ENCODE measurements around the gene WDR86.

Gene WDR86

DNA sequence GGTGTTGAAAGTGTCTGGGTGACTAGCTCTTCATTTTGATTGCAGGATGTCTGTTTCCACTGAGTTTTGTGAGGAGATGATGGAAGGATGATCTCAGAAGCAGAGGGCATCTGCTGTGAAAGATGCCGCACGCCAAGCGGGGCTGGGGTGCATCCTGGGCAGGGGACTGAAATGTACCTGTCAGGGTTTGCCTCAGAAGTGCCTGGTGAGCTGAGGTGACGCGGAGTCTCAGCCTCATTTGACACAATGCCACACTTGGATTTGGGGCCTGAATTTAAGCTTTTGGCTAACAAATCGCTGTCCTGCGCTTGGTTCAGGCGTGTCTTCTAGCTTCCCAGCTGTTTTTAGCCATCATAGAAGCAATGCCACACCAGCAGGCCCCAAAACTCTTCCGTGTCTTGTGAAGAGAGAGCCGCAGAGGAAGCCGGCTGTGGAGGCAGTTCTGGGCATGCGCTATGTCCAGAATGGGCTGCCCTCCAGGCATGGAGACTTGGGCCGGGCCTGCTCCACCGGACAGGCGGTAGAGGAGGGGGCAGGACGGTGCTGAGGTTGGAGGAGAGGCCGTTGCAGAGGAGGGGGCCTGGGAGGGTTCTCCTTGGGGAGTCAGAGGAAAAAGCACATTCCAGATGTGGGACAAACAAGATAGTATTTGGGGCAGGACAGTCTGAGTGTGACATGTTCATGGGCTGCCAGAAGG is 31.2 kb downstream of the WDR86 start:
- no peak for DNase-seq

DNA sequence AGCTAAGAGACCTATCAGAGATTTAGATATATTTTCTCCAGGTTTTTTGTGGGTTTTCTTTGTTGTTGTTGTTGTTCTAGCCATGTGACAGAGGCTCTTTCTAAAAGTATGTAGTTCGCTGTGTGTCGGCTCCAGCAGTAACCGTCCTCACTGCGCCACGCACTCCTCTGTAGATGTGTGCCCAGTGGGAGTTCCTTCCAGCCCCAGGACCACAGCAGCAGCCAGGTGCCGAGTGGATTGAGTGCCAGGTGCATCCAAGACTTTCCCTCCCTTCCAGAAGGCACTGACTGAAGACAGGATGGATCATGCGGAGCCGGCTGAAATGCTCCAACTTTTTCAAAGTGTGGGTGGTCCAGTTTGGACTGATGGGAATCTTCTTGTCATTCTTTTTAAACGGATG is 31.8 kb downstream of the WDR86 start:
- no peak for DNase-seq

DNA sequence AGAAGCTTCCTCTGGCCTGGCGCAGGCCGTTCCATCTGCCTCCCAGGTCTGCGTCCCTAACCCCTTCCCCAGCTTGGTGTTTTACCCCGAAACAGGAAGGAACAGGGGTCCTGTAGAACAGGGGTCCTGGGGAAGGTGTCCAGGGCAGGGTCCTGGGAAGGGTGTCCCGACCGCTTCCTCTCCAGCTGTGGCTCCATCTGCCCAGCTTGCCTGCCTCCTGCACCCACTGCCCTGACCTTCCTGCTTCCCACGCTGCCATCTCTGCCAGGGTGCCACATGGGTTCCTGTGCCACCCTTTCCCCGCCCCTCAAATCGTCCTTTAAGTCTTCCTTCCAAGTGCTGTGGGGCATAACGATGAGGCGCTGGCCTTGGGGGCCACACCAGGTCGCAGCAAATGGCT is 32.4 kb downstream of the WDR86 start:
- DNase-seq = no peak

DNA sequence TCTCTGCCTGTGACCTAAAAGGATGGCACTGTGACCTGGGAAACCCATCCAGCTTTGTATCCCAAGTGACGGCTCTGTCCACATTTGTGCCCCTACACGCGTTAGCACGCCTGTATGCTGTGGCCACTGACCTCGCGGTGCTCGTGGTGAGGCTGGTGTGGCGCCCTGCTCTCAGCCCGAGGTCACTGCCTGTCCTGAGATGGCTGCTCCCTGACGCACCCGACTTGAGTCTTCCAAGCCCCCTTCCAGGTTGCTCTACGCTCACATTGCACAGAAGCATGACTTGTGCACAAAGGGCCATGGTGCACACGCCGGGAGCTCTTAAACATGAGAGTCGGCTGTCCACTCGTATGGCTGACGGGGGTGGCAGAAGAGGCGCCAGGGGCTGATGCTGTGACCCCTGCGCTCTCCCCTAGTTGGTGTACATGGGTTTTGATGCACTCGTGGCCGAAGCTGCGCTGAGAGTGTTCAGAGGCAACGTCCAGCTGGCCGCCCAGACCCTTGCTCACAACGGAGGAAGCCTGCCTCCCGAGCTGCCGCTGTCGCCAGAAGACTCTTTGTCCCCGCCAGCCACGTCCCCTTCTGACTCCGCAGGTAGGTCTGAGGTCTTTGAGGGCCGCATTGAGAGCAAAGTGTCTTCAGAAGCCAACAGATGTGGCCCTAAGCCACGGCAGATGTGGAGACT is 33.5 kb downstream of the WDR86 start:
- DNase-seq = no peak

DNA sequence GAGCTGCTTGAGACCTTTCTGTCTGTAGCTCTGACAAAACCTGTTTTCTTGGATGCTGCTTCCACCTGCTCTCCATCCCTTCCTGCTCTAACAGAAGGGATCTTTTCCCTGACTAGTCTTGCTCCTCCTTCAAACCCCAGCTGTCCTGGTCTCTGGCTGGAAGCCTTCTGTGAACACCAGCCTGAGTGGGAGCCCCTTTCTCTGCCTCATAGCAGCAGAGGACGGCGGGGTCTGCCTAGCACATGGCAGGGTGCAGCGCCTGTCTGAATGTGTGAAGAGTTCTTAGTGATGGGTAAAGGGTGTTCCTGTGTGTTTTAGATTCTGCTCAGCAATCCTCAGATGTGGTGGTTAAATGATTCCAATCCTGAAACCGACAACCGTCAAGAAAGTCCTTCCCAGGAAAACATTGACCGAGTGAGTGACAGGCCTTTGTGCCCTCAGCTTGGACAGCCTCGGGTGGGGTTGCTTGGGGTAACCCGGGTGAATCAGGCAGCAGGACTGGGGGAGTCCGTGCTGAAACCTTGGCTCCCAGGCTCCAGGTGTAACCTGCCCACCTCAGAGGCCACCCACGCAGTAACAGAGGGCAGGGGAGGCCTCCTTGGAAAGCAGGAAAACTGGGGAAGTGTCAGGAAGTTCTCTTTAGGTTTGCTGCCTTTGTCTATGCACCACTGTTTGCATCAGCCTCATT is 34.2 kb downstream of the WDR86 start:
- DNase-seq = no peak

DNA sequence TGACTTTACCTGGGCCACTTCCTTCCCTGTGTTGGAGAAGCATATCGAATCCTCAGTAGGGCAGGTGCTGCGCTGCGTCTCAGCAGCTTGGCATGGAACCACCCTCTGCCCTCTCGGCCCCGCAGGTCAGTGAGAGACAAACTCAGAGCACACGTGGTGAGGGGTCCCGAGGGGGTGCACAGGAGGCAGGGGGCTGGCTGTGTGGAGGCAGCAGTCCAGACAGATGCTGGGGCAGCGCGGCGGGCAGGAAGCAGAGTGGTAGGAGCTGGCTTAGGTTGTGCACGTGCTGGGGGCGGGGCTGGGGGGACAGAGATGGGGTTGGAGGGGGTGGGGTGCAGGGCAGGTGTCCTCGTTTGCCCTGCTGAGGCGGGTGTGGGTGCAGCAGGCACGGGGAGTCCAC is 35.1 kb downstream of the WDR86 start:
- DNase-seq = no peak

DNA sequence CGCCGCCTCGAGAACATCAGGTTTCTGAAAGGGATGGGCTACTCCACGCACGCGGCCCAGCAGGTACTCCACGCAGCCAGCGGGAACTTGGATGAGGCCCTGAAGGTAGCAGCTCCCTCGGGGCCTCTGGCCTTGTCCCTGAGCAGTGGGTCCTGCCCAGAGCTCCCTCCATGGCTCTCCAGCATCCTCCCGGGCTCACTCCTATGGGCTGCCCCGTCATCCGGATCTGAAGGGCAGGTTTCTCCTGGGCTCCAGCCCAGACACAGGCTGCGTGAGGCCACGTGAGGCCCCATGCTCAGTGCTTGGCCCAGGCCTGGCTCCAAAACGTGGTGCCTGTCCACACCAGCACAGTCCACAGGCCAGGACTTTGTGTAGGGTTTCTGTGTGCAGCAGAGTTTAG is 35.7 kb downstream of the WDR86 start:
- no peak for DNase-seq

DNA sequence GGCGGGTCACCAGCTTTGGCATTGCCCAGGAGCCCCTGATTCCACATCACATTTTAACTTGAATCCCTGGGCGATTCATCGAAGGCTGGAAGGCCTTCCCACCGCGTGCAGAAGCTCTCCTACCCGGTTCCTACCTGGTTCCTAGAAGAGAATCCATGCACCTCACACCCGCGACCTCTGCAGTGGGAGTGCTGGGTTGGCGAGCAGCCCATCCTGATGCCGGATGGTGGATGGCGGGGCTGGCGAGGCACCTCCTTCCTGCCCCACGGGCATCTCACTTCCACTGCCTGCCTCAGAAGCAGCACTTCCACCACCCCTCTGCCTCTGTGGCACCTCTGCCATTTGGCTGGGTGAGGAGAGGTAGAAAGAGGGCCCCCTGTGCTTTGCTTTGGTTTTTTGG is 36.2 kb downstream of the WDR86 start:
- DNase-seq = no peak

DNA sequence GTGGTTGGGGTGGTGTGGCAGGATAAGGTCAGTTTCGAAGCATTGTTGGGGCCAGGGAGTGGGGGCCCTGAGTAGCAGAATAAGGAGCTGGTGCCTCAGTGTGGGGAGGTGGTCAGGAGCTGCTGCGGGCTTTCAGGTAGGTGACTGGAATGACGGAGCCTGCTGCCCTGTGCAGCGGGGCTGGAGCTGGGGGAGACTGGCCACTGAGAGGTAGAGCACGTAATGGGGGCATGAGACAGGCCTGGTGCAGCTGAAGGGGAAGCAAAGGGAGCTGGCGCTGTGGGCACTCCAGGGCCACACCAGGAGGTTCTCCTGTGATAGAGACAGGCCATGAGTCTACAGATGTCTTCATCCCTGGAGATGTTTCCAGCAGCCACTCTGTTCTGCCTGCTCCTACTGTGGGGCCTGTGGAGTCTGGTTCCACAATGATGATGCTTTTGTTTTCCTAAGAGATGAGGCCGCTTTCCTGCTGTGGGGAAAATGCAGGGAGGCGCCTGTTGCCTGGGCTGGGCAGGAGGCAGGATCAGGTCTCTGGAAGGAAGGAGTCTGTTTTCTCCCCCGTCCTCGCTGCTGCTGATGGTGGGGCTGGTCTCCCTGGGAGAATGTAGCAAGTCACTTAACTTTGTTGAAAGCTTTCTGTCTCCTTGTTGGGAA is 37.1 kb downstream of the WDR86 start:
- no peak for DNase-seq

DNA sequence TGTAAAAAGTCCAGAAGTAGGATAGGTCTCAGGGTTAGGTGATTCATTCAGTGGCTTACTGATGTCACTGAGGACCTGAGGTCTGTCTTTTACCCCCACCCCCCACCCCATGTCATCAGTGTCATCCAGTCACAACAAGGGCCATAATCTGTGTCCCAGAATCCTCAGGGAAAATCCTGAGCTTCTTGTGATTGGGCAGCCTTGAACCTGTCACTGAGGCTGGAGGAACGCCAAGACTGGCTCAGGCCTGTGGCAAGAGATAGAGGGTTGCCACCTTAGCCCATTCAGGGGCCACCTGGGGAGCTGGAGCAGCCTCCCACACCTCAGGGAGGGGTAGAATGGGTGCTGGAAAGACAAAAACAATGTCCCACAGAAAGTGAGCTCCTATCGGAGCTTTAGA is 38.6 kb downstream of the WDR86 start:
- no peak for DNase-seq

DNA sequence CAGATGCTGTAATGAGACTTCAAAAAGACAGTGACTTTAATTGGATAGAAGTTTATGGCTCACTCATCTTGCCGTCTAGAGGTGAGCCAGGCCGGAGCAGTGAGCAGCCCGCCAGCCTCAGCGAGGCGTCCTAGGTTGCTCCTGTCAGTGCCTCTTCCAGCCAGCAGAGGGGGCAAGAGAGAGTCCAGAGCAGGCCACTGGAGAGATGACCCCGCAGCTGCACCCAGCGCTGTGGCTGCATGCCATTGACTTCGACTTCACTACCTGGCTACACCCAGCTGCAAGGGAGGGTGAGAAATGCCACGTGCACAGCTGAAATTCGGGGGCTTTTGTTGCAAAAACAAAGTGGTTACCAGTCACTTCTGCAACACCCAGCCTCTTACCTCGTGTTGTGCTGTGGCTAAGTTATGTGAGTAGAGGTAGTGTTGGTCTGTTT is 41.7 kb downstream of the WDR86 start:
- DNase-seq = peak; percentile 65

DNA sequence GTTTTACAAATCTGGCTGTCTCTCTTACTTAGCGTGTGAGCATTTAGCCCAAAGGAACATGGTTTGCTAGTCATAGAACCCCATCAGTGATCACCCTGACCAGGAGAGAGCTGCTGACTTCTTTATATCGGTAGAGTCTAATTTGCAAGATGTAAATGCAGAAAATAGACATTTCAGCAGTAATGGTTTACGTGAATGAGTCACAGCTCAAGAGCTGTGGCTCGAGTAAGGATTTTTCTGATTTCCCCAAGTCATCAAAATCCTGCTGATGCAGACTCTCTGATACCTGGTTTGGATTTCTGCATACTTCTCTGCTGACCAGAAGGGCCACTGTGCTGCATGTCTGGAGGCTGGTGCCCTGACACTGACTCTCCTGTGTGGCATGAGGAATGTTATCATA is 42.6 kb downstream of the WDR86 start:
- DNase-seq = peak; percentile 48

DNA sequence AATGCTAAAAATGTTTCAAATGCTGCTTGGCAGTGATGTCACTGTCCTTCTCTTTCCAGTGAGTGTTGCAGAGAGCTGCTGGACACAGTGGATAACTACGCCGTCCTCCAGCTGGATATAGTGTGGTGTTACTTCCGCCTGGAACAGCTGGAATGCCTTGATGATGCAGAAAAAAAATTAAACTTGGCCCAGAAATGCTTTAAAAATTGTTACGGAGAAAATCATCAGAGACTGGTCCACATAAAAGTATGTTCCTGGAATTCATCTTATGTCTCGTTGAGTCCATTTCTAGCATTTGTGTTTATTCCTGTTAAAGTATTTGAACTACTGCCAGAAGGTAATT is 43.0 kb downstream of the WDR86 start:
- peak; percentile 85 for DNase-seq

DNA sequence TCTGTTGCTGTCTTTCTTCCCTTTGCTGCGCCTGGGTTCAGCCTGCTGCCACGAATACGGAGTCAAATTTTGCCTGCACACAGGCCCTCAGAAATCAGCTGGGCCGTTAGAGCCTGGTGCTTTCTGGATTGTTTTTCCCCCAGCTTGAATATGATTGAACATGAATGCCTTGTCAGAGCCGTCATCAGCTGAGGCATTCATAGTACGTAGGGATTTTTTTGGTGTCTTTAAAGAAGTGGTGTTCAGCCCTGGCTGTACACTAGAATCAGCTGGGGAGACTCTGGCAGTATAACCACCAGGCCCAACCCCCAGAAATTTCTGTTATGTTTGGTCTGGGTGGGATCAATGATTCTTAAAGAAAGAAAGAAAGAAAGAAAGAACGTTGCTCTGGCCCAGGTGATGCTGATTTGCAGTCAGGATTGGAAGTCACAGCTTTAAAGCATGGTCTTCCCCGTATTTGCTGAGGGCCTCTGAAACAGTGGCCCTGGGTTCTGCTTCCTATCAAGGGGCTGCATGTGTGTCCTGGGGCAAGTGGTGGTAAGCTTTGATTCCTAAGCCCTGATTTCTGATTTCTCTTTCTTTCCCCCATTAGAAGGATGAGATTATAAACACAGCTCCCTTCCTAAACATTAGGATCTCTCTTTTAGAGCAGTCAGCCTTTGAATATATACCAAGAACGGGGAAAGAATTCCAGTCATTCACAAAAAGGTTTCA is 43.5 kb downstream of the WDR86 start:
- peak; percentile 51 for DNase-seq

DNA sequence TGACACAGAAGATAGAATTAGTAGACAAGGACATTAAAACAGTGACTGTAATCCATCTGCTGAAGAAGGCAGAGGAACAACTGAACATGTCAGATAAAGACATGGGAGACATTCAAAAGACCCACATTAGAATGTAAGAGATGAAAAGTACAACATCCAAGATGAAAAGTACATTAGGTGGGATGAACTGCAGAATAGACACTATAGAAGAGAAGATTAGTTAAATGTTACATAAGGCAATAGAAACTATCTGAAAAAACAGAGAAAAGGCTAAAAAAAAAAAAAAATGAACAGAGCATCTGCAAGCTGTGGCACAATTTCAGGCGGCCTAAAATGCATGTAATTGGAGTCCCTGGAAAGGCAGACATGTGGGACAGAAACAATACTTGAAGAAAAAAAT is 46.7 kb downstream of the WDR86 start:
- no peak for DNase-seq

DNA sequence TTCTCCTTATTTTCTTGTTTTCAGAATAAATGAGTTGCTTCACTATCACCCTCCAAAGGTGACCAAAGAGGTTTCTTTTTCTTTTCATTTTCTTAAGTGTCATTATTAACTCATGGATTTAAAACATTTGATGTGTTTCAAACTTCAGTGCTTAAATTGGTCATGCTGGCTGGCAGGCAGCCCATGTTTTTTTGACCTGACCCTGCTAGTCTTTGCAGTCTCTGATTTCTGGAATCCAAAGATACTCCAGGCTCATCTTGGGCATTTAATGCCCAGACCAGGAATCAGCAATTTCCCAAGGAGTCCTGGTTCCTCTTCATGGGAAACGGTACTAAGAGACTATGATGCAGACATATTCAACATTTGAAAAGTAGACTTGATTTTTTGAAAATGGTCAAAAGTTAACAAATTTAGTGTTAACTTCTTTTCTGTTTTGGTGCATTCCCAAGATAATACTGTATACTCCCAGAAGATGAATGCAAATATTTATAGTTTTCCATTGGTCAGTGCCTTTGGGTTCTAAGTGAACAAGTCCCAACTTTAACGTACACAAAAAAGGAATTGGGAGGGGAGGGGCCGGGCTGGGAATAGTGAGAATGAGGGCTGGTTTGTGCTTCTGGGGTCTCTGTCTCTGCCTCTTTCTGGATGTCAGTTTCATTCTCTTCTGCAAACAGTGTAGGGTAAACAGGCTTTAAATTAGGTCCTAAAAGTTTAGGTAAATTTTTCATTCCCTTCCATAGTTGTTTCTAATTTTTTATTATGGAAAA is 48.5 kb downstream of the WDR86 start:
- DNase-seq = no peak

DNA sequence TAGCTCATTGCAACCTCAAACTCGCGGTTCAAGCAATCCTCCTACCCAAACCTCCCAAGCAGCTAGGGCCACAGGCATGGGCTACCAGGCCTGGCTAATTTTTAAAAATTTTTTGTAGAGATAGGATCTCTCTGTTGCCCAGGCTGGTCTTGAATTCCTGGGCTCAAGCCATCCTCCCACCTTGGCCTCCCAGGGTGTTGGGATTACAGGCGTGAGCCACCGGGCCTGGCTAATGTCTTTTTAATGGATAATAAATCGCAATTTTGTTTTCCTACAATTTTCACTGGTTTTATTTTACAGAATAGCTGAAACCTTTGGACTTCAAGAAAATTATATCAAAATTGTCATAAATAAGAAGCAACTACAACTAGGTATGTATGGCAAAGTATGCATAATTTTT is 57.3 kb downstream of the WDR86 start:
- DNase-seq = no peak

DNA sequence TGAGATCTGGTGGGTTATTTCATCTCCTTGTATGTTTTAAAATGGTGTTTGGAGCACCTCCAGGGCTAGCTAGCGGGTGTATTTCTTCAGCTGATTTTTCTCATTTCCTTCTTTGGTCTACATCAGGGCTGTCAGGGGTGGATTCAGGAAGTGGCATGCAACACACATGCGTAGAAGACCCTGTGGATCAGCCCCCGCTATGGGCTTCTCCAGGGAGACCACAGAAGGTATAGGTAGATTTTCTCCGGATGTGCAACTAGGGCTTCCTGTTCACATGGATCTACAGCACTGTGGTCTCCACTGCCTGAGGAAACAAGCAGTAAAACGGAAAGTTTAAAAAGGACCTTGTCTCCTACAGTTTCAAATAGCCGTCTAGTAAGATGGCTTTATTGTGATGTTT is 57.9 kb downstream of the WDR86 start:
- DNase-seq = no peak

DNA sequence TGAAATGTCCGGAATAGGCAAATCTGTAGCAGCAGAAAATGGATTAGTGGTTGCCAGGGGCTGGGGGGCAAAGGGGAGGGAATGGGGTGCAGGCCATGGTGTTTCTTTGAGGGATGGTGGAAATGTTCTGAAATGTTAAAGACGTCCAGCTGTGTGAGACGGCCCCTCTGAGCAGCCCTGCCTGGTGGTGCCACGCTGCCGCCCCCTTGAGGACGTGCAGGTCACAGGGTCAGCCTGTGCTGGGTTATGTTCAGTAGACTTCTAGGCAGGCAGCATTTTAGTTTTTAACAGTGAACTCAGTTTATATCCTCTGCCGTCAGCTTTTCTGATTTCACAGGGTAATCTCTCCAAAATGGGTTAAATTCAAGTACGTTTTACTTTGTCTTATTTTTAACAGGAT is 58.8 kb downstream of the WDR86 start:
- DNase-seq = no peak

DNA sequence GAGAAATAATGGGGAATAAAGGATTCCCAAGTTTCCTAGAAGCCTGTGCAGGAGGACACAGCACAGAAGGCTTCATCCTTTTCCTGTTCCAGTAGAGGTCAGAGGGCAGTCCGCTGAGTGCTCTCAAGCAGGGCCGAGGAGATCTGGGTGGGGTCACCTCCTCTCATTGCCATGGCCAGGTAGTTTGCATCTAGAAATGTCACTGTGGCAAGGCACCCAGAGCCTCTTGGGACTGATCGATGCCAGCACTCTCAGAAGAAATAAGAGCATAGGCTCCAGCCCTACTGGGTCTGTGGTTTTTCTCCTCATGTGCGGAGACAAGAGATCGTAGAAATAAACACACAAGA is 60.4 kb downstream of the WDR86 start:
- DNase-seq = no peak

DNA sequence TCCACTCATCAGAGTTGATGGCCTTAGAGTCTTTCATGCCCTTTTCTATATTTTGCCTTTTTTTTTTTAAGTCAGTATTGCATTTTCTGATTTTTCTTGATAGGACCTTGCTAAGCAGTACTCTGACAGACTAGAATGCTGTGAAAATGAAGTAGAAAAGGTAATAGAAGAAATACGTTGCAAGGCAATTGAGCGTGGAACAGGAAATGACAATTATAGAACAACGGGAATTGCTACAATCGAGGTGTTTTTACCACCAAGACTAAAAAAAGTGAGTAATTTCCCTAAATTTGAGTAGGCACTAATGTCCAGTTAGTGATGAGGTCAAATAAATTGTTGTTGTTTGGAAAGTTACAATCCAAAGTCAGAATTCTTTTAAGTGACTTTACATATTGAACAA is 60.9 kb downstream of the WDR86 start:
- DNase-seq = no peak

DNA sequence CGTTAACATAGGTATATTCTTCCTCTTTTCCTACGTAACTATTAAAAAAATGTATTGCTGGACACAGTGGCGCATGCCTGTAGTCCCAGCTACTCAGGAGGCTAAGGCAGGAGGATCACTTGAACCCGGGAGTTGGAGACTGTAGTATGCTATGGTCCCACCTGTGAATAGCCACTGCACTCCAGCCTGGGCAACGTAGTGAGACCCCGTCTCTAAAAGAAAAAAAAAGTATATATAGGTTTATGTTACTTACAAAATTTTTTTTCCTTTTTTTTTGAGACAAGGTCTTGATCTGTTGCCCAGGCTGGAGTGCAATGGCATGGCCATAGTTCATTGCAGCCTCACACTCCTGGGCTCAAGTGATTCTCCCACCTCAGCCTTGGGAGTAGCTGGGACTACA is 62.6 kb downstream of the WDR86 start:
- no peak for DNase-seq

DNA sequence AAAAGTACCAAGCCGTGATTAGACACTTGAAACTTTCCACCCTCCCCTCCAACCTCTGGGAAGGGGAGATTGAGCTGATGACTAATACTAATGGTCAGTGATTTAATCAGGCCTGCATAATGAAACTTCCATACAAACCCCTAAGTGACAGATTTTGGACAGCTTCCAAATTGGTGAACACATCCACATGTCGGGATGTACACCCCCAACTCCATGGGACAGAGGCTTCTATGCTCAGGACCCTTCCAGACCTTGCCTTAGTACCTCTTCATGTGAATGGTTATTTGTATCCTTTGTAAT is 63.4 kb downstream of the WDR86 start:
- DNase-seq = no peak

All from fibroblast of skin of abdomen (primary cell).